ENCODE measurements around the gene ERC1.

Gene ERC1

DNA sequence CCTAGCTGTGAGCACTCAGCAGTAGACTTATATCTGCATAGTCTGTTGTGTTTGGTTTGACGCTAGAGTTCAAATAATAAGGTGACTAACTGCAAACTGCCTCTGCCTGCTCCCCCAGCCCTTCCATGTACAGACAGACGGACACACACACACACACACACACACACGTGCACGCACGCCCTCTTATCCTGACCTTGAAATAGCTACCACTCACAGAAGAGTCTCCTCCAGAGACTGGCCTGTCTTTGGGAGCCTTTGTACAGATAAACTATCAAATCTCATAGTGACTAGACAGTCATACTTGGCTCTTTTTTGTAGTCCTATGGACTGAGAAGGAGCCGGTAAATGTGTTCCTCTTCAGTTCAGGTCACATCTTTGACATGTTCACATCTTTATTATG is 445.0 kb downstream of the ERC1 start:
- Histone ChIP-seq H3K36me3 (no peaks in the 10 kb centered on the region), H3K9me3 (no peaks in the 10 kb centered on the region), H3K27ac (no peak overlapping the region), H3K4me1 (ENCODE audit: control insufficient read depth in 1 of 2, insufficient read depth in 1 of 2, low read depth in 1 of 2, low read length in 1 of 2) (no peaks in the 10 kb centered on the region), H3K27me3 (no peaks in the 10 kb centered on the region), H3K4me3 (ENCODE audit: low read depth in 1 of 2, low read length in 1 of 2) (no peak overlapping the region)
- TF ChIP-seq, protein P1, sequence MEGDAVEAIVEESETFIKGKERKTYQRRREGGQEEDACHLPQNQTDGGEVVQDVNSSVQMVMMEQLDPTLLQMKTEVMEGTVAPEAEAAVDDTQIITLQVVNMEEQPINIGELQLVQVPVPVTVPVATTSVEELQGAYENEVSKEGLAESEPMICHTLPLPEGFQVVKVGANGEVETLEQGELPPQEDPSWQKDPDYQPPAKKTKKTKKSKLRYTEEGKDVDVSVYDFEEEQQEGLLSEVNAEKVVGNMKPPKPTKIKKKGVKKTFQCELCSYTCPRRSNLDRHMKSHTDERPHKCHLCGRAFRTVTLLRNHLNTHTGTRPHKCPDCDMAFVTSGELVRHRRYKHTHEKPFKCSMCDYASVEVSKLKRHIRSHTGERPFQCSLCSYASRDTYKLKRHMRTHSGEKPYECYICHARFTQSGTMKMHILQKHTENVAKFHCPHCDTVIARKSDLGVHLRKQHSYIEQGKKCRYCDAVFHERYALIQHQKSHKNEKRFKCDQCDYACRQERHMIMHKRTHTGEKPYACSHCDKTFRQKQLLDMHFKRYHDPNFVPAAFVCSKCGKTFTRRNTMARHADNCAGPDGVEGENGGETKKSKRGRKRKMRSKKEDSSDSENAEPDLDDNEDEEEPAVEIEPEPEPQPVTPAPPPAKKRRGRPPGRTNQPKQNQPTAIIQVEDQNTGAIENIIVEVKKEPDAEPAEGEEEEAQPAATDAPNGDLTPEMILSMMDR (IDR thresholded peaks at IDR 0.05) = no peak

DNA sequence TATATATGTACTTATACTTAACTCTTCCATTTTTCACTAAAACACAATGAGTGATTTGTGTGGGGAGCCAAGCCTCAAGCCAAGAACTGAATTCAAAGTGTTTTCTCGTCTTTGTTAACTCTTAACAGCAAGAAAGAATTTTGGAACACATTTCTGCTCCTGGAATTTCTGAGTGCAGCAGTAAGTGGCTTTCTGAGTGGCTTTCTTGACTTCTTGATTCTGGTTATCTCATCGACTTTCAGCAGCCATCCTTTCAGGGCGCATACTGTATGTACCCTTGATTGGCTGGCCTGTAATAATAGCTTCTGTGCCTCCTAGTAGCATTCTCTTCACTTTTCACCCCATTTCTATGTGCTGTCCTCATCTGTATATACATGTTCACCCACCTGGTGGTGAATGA is 446.0 kb downstream of the ERC1 start:
- Histone ChIP-seq H3K9me3 (no peaks in the 10 kb centered on the region), H3K27me3 (no peaks in the 10 kb centered on the region), H3K27ac (no peak overlapping the region), H3K4me3 (ENCODE audit: low read depth in 1 of 2, low read length in 1 of 2) (no peak overlapping the region), H3K36me3 (no peaks in the 10 kb centered on the region), H3K4me1 (ENCODE audit: control insufficient read depth in 1 of 2, insufficient read depth in 1 of 2, low read depth in 1 of 2, low read length in 1 of 2) (no peaks in the 10 kb centered on the region)
- TF ChIP-seq, protein P1 (IDR thresholded peaks at IDR 0.05) = no peak

- TF ChIP-seq, protein P1 (IDR thresholded peaks at IDR 0.05) = no peak
- H3K27me3 ChIP-seq = no peaks in the 10 kb centered on the region
- no peaks in the 10 kb centered on the region for H3K4me1 ChIP-seq (ENCODE audit: control insufficient read depth in 1 of 2, insufficient read depth in 1 of 2, low read depth in 1 of 2, low read length in 1 of 2)
- no peak overlapping the region for H3K27ac ChIP-seq
- no peaks in the 10 kb centered on the region for H3K36me3 ChIP-seq
- H3K9me3 ChIP-seq = no peaks in the 10 kb centered on the region
- no peak overlapping the region for H3K4me3 ChIP-seq (ENCODE audit: low read depth in 1 of 2, low read length in 1 of 2)
Observed at GRCh38 chr12:1439201-1439600, 448.2 kb downstream of the ERC1 start.

GRCh38 chr12:1439687-1440086 is 448.7 kb downstream of the ERC1 start:
- no peaks in the 10 kb centered on the region for H3K4me1 ChIP-seq (ENCODE audit: control insufficient read depth in 1 of 2, insufficient read depth in 1 of 2, low read depth in 1 of 2, low read length in 1 of 2)
- no peaks in the 10 kb centered on the region for H3K9me3 ChIP-seq
- TF ChIP-seq, protein P1 (IDR thresholded peaks at IDR 0.05) = no peak
- H3K27me3 ChIP-seq = no peaks in the 10 kb centered on the region
- no peak overlapping the region for H3K27ac ChIP-seq
- no peak overlapping the region for H3K4me3 ChIP-seq (ENCODE audit: low read depth in 1 of 2, low read length in 1 of 2)
- H3K36me3 ChIP-seq = peaks cover 2% of the 10 kb centered on the region

GRCh38 chr12:1443421-1444141 is 452.6 kb downstream of the ERC1 start:
- Histone ChIP-seq H3K36me3 (peaks cover 12% of the 10 kb centered on the region), H3K4me3 (ENCODE audit: low read depth in 1 of 2, low read length in 1 of 2) (no peak overlapping the region), H3K27me3 (no peaks in the 10 kb centered on the region), H3K4me1 (ENCODE audit: control insufficient read depth in 1 of 2, insufficient read depth in 1 of 2, low read depth in 1 of 2, low read length in 1 of 2) (no peaks in the 10 kb centered on the region), H3K9me3 (no peaks in the 10 kb centered on the region), H3K27ac (no peak overlapping the region)
- TF ChIP-seq, protein P1 (IDR thresholded peaks at IDR 0.05) = no peak
